Measurements from ENCODE around the gene MBTPS1.

GRCh38 chr16:84062734-84063640 lies 53.8 kb downstream of the MBTPS1 start:
- TF ChIP-seq POLR2A (IDR thresholded peaks at IDR 0.05): no peak
- TF ChIP-seq CTCF (IDR thresholded peaks at IDR 0.05): peak; percentile 41 to 86 (median 76)

All from esophagus squamous epithelium (tissue), 4 donors.